K562 (cell line): ENCODE results near the gene KCNAB1. TPM values are rescaled to one million over a fixed set of nuclear protein-coding genes. Genes with fewer than 3 reads are reported as not detected.

Experiments used
- ATAC-seq: fragments of 200-7000 bp; cut with Tn5 transposase; 3 replicates; pipeline ENCODE4 v1.9.1; 2020; ENCODE audit warnings: moderate library complexity
- BruUV-seq: library from RNA; stranded (reverse); fragments of 400-500 nt; replicated peaks from 2 replicates; lab custom pipeline; 2021; lab: Mats Ljungman, UMichigan
- CTCF ChIA-PET: fragments of 300-600 bp; formaldehyde crosslinking; extraction: SDS; loops from one replicate; lab custom pipeline; 2021; ENCODE audit warnings: low intra/inter-chr PET ratio; lab: Yijun Ruan, JAX
- POLR2A ChIA-PET: fragments of 300-600, 350-650 bp; sonication (Branson Sonifier 250); formaldehyde crosslinking; extraction: SDS; loops from one replicate; lab custom pipeline; 2021; ENCODE audit warnings: antibody characterized with exemption, inconsistent platforms; lab: Yijun Ruan, JAX
- DNase-seq, 4 experiments: peaks; one replicate each; pipeline versions ENCODE4 v3.0.0 to v3.0.0-alpha.2; 2011 to 2018; ENCODE audit warnings: low spot score in 3 of 4, mixed read lengths in 3 of 4; ENCODE audit errors: extremely low read depth in 1 of 4
- FAIRE-seq: peaks from 2 replicates; lab custom pipeline; 2011; peaks lifted over from hg19 to GRCh38; lab: Jason Lieb, UNC
- H2AFZ ChIP-seq: 2 replicates; pipeline ENCODE4 v1.6.0; 2011; ENCODE audit warnings: low read depth, low read length, control low read depth, inconsistent platforms
- H3K27ac ChIP-seq: fragments of 200-600 bp; 3 replicates; pipeline ENCODE4 v1.8.0; 2011; ENCODE audit warnings: low read depth, mild to moderate bottlenecking, control low read depth, inconsistent platforms, low read length, moderate library complexity, mixed read lengths; ENCODE audit errors: extremely low read depth
- H3K27me3 ChIP-seq, 2 experiments: fragments of 300-600 bp in 1 of 2; 2 replicates in 1 of 2; 3 replicates in 1 of 2; pipeline versions ENCODE4 v1.6.0 to v1.8.0; 2011; ENCODE audit warnings: inconsistent platforms in 2 of 2, low read length in 2 of 2, mild to moderate bottlenecking in 1 of 2, mixed read lengths in 1 of 2, moderate library complexity in 1 of 2; ENCODE audit not compliant: control insufficient read depth in 2 of 2, insufficient read depth in 2 of 2
- H3K36me3 ChIP-seq: fragments of 300-600 bp; 3 replicates; pipeline ENCODE4 v1.8.0; 2011; ENCODE audit warnings: mild to moderate bottlenecking, low read length, inconsistent platforms; ENCODE audit not compliant: control insufficient read depth, insufficient read depth
- H3K4me1 ChIP-seq, 2 experiments: fragments of 200-600 bp in 1 of 2; replicated peaks in 1 of 2; 2 replicates in 1 of 2; 3 replicates in 1 of 2; pipeline versions ENCODE4 v1.5.1 to v1.8.0; 2011; ENCODE audit warnings: inconsistent platforms in 2 of 2, low read length in 2 of 2, mild to moderate bottlenecking in 1 of 2, mixed read lengths in 1 of 2, moderate library complexity in 1 of 2; ENCODE audit not compliant: control insufficient read depth in 2 of 2, insufficient read depth in 2 of 2
- H3K4me2 ChIP-seq: 2 replicates; pipeline ENCODE4 v1.6.1; 2011; ENCODE audit warnings: low read length, control low read depth, inconsistent platforms, mixed read lengths; ENCODE audit not compliant: insufficient read depth
- H3K4me3 ChIP-seq: fragments of 200-600 bp; sonication (generic), shearing (Covaris generic); 2 replicates; pipeline ENCODE4 v1.5.1; 2016; ENCODE audit warnings: control low read depth, inconsistent platforms
- H3K79me2 ChIP-seq: fragments of 200-600 bp; 3 replicates; pipeline ENCODE4 v1.8.0; 2011; ENCODE audit warnings: low read length, inconsistent platforms; ENCODE audit not compliant: control insufficient read depth, insufficient read depth
- H3K9ac ChIP-seq, 2 experiments: 2 replicates each; pipeline versions ENCODE4 v1.6.0 to v1.6.1; 2011; ENCODE audit warnings: low read depth in 2 of 2, low read length in 2 of 2, control low read depth in 1 of 2, inconsistent platforms in 1 of 2, mild to moderate bottlenecking in 1 of 2, mixed read lengths in 1 of 2; ENCODE audit not compliant: insufficient read depth in 1 of 2
- H3K9me1 ChIP-seq: one replicate; pipeline ENCODE4 v1.6.0; 2011; ENCODE audit warnings: inconsistent platforms, mild to moderate bottlenecking, low read length, moderate library complexity; ENCODE audit not compliant: control insufficient read depth, insufficient read depth
- H3K9me3 ChIP-seq: replicated peaks from 2 replicates; pipeline ENCODE4 v1.5.1; 2011; ENCODE audit warnings: low read depth, low read length, inconsistent platforms; ENCODE audit not compliant: control insufficient read depth, insufficient read depth
- H4K20me1 ChIP-seq: replicated peaks from 2 replicates; pipeline ENCODE4 v1.6.1; 2011; ENCODE audit warnings: low read length, inconsistent platforms, mixed read lengths; ENCODE audit not compliant: control insufficient read depth, insufficient read depth
- C11orf30 ChIP-seq: fragments of 450-650 bp; IDR thresholded peaks from 2 replicates; pipeline ENCODE4 v1.6.1; 2016; ENCODE audit warnings: low read depth, mild to moderate bottlenecking
- HMGXB4 ChIP-seq: sonication (generic); formaldehyde crosslinking; IDR thresholded peaks from 2 replicates; pipeline ENCODE4 v1.8.1; 2023; ENCODE audit warnings: mild to moderate bottlenecking, missing genetic modification reagents
- MAFF ChIP-seq: IDR thresholded peaks from 2 replicates; pipeline ENCODE4 v1.6.1; 2012; ENCODE audit warnings: low read length, improper control_type of control experiment
- MAFG ChIP-seq: fragments of 450-650 bp; conservative IDR thresholded peaks from 2 replicates; pipeline ENCODE4 v1.6.1; 2016; ENCODE audit warnings: missing genetic modification characterization, missing compliant biosample characterization
- RBM39 ChIP-seq: fragments of 200-400 bp; formaldehyde crosslinking; optimal IDR thresholded peaks from 2 replicates; pipeline ENCODE3; 2018; ENCODE audit warnings: low read depth, low read length
- STAT5A ChIP-seq: IDR thresholded peaks from 2 replicates; pipeline ENCODE4 v1.6.1; 2012; ENCODE audit warnings: low read length, inconsistent platforms, borderline replicate concordance
- TAL1 ChIP-seq: fragments of 450-650 bp; IDR thresholded peaks from 2 replicates; pipeline ENCODE4 v1.6.1; 2016; ENCODE audit warnings: mild to moderate bottlenecking
- ZBED1 ChIP-seq: IDR thresholded peaks from 2 replicates; pipeline ENCODE4 v1.6.1; 2014
- ZNF217 ChIP-seq: sonication (generic); formaldehyde crosslinking; IDR thresholded peaks from 2 replicates; pipeline ENCODE4 v1.8.0; 2022; ENCODE audit warnings: mild to moderate bottlenecking, missing genetic modification reagents
- ZNF316 ChIP-seq: fragments of 450-650 bp; IDR thresholded peaks from 2 replicates; pipeline ENCODE4 v1.6.1; 2016
- ZNF589 ChIP-seq: fragments of 200-800 bp; sonication (Bioruptor generic); IDR thresholded peaks from 2 replicates; pipeline ENCODE4 v1.6.1; 2016; ENCODE audit warnings: low read depth, missing genetic modification characterization, missing compliant biosample characterization
- in situ Hi-C: fragments of 300-500 bp; cut with MboI; formaldehyde crosslinking; loops from 4 replicates; pipeline ENCODE4 v1.15.0; 2018; ENCODE audit warnings: inconsistent platforms, mixed read lengths
- intact Hi-C: fragments of 100-400 bp; cut with micrococcal nuclease; formaldehyde crosslinking; loops from 2 replicates; pipeline ENCODE4 v1.14.2; 2022
- polyA plus RNA-seq, 8 experiments: library from polyadenylated mRNA; depleted of rRNA in 4 of 8; stranded (reverse) in 5 of 8; unstranded in 3 of 8; fragments of >200 nt; fragmentation: Nextera tagmentation in 2 of 8; fragmentation: Illumina TruSeq in 1 of 8; extraction: Ambion mirVana in 2 of 8; extraction: Trizol in 1 of 8; gene quantifications; 2 replicates each; pipeline versions ENCODE4 v1.2.1 to v1.2.3, GENCODE V29; 2011 to 2014; ENCODE audit warnings: inconsistent platforms in 1 of 8, missing spikeins in 1 of 8
- total RNA-seq, 7 experiments: library from RNA; depleted of rRNA in 6 of 7; stranded (reverse); fragments of >200 nt in 6 of 7; fragmentation: Illumina TruSeq in 2 of 7; extraction: Trizol in 2 of 7; gene quantifications; 2 replicates each; pipeline versions ENCODE4 v1.2.1 to v1.2.3, GENCODE V29; 2011 to 2021; ENCODE audit warnings: low replicate concordance in 1 of 7

KCNAB1 gene
- total and polyA plus RNA-seq, 9 of the 15 experiments (the other 6 are each of a cell fraction or from before 2014, with no cell fraction given), result 0.14 to 1.2 (median 0.51) TPM

GRCh38 chr3:156376199-156376598 is 255.8 kb downstream of the KCNAB1 start:
- ATAC-seq, result no peak
- BruUV-seq, result no TSS peak
- Histone ChIP-seq H3K9ac (no peak overlapping the region), H4K20me1 (no peaks in the 10 kb centered on the region), H3K79me2 (no peaks in the 10 kb centered on the region), H3K36me3 (no peaks in the 10 kb centered on the region), H3K4me3 (no peak overlapping the region), H3K9me3 (no peaks in the 10 kb centered on the region), H3K4me1 (no peaks in the 10 kb centered on the region), H3K9me1 (no peaks in the 10 kb centered on the region), H3K27me3 (peaks cover 10 to 20% of the 10 kb centered on the region in 2 experiments; a peak in 4 of 5 replicates), H2AFZ (no peak overlapping the region), H3K4me2 (no peak overlapping the region), H3K27ac (no peak overlapping the region)
- POLR2A ChIA-PET, result no interaction called here
- intact Hi-C loops (no loop called here), in situ Hi-C loops (loop anchor here (25.0 kb wide), 1 partner anchor 214 kb away; no protein-coding TSS in a partner anchor)
- DNase-seq, result no peak
- TF ChIP-seq MAFF (peak; percentile 41), TAL1 (no peak), RBM39 (no peak), STAT5A (no peak), ZBED1 (no peak), ZNF589 (CRISPR knock-in tag) (no peak), ZNF316 (peak; percentile 85), ZNF217 (no peak), MAFG (tag) (peak; percentile 64), C11orf30 (peak; percentile 68), HMGXB4 (no peak)
- FAIRE-seq, result no peak
- CTCF ChIA-PET, result no interaction called here
